Measurements from ENCODE around the gene FER1L5.

FER1L5 gene

DNA sequence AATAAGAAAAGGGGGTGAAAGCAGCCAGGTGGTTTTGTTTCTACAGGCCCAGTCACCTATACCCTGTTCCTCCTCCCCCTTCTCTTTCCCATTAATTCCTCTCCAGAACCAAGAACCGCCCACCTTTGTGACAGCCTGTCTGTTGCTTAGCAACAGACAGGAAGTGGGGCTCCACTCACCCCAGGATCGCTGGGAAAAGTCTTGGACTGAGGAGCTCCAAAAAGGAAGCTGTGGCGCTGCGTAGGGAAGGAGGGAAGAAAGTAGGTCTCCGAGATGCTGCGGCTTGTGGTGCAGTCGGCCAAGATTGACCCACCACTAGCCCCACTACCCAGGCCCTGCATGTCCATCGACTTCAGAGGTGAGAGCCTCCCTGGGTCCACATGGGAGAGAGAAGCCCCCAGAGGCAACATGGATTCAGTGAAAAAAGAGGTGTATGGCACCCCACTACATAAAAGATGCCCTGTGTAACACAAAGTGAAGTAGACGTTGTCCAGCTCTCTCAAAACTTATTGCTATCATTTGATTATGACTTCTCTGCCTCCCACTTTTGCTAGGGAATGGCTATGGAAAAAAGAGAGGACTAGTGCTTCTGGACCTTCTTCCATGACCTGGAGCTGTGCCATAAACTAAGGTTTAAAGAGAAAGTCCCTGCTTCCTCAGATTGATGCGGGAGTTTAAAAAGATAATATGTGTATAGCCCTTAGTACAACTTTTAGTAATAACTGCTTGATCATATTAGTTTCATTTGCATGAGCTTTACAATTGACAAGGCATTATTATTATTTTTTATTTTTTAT is at the start of gene FER1L5:
Gene FER1L5 (plus strand): TSS at position 201 of the 797 bp plus-strand sequence. CDS start 73 bp downstream, at position 274.
- no peak for DNase-seq

DNA sequence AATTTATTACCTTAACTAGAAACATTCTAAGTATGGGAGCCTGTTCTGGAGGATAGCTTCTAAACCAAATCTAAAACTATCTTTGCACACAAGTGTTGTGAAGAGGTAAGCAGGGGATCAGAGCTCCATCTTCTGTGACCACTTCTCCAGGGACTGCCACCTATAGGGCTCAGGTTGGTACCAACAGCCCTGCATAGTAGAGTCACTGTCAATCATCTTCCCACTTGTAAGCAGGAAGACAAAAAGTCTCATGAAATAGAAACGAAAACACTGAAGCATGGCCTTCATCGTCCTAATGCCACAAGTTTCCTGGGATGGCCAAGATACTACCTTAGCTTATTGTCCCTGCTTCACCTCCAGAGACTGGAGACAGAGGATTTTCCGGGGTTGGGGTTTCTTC is 48.3 kb upstream of the FER1L5 start:
- no peak for DNase-seq

DNA sequence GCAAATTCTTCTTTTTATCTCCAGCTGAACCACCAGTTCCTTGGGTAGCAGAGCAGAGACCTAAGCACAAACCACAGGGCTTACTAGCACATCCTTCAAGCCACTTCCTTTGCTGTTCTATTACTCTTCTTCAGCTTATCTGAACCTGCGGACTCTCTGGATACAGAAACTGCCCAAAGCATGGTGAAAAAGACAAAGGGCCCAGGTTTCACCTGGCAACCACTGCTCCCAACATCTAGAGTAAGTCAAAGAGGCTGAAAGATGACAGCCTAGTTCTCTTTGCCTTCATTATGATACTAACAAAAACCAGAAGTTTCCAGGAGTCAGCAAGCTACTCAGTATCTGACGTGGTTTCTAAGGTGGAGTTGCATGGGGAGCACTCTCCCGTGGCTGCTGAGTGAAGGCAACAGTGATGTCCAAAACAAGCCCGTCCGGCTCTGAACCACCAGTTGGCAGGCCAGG is 47.8 kb upstream of the FER1L5 start:
- no peak for DNase-seq

DNA sequence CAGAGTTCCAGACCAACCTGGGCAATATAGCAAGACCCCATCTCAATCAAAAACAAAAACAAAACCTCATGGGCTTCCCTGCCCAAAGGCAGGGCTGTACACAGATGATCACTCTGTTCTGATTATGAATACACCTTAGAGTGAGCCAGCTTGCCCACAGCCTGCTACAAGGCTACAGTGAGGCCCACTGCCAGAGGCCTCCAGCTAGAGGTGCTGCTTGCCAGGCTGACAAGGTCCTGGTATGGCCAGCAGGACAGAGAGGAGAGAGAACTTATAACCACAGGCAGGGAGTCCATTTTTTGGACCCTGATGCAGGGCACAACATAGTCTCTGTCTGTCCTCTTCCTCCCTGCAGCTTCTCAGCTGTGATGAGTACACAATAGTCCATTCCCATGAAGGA is 46.0 kb upstream of the FER1L5 start:
- DNase-seq = no peak

DNA sequence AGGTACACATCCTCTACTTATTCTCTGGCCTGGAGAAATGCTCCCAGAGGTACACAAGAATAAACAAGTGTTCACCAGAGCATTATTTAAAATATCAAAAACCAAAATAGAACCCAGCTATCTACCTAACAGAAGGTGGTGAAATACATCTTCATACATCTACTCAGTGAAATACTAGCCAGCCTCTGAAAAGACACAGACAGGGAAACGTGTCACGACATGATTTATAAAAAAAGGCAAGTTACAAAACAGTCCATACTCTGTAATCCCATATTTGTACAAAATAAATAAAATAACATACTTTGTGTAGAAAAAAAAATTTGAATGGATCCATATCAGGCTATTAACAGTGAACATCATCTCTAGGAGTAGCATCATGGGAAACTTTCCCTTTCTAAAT is 42.6 kb upstream of the FER1L5 start:
- DNase-seq = no peak

DNA sequence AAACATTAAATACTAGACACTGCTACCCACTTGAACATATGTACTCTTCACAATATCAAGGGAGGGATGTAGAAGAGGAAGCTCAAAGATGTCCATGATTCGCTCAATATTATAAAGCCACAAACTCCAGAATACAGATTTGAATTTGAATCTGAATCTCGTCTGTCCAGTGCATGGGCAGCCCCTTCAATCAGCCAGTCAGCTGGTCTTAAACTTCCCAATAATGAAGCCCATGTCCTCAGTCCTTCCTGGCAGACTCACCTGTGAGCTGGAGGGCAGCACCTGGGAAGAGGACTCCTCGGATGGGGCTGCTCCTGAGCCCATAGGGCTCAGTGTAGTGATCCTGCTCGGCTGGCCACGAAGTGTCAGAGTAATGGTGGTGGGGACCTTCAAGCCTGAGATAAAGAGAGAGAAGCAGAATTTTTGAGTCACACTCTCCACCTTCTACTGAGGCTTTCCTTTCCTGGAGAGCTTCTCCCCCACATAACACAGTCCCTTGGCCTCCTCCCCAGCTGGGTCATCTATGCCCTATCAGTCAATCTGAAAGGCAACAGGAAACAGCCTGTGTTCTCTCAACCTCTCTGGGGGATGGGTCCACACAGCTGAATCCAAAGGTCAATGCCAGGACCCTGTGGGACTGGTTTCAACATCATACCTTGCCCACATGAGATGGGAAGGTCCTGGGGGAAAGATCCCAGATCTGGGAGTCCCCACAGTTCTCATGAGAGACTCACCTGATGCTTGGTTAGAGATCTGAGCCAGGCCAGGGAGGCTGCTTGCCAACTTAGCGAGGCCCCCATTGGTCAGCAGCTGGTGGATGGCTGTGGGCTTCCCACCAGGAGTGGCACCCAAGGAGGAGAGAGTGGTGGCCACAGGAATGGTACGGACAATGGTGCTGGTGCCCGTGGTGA is 40.9 kb upstream of the FER1L5 start:
- no peak for DNase-seq

DNA sequence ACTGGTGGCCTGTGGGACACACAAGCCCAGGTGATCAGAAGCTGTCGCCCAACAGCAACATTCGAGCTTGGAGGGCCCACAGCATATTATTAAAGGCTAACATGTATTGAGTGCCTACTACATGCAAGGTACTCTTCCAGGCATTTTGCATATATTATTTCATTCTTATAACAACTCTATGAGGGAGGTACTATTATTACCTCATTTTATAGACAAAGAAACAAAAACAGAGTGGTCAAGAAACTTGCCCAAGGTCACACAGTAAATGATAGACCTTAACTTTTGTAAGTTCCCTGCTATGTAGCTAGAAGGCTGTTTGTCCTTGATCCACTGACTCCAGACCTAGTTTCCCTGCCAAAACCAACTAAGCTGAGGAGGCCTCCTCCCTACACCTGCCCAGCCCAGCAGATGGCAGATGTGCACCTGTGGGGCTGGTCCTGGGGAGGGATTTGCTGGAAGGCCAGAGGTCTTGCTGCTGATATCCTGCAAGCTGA is 40.2 kb upstream of the FER1L5 start:
- DNase-seq = no peak

DNA sequence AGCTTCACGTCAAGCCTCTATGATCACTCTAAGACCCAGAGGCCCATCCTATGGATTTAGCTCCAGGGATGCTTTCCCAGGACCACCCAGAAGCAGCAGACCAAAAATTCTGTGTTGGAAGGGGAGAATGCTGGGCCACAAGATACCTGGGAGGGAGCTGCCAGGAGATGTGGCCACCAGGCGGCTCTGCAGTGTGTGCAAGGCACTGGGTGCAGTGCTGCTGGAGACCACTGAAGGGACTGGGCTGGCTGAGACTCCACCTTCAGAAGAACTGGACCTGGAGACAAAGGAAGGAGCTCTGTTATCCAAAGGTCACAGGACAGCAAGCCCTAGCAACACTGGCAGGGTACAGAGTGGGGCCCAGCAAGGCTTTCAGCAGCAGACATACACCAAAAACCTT is 38.5 kb upstream of the FER1L5 start:
- no peak for DNase-seq

DNA sequence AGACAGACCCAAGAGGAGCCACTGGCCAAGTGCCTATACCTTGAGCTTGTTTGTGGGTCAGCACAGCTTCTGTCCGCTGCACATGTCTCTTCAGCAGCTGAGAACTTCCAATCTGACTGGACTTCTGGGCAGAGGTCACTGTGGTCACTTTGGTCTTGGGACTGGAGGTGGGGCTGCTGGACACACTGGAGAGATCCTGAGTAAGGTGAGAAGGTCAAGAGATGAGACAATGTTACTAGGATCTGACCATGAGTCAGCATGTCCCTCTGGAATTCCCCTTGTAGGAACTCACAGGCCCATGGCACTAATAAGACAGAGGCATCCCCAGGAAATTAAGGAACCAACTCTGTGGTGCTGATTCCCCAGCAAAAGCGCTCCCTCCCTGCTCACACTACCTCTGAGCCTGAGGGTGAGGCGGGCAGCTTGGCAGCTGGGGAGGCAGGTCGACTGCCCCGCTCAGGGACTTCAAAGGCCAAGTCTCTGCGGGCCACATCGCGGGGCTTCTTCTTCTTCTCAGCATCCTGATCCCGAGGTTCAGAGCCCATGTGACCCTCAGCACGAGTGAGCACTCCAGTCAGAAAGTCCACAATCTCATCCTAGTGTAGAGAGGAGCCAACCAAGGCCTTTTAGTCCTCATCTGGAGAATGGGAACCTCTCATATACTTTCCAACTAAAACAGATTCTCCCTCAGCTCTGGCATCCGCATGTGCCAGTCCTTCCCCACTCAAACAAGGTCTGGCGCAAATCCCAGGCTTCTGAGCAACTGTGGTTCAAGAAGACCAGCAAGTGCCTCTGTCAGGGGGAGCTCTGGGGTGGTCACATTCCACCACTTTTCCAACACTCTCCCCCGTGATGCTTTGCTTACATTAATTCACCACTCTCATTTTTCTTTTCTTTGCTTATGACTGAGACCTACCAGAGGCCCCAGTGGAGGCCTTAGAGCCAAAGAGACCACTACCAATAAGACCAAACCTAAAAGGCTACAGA is 33.8 kb upstream of the FER1L5 start:
- DNase-seq = no peak

DNA sequence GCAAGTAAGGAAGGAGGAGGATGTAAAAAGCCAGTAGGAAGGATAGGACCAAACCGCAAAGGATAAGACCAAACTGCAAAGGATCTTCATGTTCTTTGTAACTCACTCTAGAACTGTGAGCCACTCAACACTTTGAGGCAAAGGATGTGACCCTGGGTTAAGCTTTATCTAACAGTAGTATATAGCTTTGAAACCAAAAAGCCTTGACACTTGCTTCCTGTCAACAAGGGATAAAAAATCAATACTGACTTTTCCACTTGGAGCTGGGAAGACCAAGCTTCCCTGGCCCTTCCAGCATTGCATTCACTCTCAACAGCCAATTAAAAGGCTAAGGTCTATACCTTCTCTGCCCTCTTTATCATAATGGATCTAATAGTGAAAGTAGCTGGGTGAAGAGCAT is 26.4 kb upstream of the FER1L5 start:
- DNase-seq = no peak

DNA sequence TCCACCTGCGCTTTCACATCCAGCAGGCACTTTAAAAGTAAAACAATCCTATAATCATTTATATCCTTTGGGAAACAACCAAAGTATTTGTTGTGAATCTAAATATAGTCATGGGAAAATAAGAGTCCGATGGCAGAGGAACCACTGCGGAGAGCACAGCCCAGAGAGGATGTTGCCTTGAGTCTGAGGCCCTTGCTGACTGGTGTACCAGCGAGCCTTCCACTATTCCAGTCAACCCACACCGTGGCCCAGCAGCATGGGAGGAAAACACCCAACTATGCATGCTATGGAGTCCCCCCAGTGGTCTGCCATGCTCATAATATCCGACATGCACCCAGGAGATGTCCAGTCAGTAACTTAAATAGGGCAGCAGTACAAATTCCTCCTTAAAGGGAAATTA is 26.0 kb upstream of the FER1L5 start:
- DNase-seq = no peak

DNA sequence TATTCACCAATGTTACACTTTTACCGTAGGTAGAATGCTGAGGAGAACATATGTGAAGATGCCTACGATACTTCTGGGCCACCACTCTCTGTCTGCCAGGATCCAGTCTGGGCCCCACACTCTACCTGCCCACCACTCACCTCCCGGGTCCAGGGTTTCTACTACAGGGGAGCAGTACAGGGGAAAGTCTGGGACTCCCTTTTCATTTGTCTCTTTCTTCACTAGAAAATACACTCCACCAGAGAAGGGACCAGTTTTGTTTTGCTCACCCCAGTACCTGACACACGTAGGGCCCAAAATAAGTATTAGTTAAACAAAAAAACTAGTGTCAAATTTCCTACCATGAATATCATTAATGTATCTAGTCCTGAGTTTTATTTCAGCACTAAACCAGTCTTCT is 25.6 kb upstream of the FER1L5 start:
- no peak for DNase-seq

DNA sequence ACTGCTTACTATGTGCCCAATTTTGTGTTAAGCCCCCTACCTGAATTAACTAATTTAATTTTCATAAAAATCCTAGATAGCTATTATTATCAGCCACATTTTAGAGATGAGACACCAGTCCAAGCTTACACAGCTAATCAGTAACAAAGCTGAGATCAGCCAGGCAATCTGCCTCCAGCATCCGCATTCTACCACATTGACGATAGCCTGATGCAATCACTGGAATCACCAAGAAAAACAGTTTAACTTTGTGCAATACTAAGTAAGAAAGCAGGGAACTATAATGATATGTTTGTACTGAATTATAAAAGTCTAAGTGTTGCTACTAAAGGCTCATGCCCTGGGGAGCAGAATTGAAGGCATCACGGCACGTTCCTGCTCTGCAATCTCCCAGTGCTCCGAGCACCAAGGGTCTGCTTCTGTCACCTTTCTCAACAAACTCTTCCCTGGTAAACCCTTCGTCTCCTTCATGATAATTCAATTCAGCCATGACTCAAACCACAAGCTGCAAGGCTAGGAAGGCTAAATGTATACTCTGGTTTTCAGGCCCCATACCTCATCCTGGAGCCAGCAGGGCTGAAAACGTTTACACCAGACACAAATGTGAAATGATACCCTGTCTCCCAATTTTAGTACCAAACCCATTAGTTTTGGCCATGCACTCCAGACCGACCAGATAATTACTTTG is 23.8 kb upstream of the FER1L5 start:
- no peak for DNase-seq

DNA sequence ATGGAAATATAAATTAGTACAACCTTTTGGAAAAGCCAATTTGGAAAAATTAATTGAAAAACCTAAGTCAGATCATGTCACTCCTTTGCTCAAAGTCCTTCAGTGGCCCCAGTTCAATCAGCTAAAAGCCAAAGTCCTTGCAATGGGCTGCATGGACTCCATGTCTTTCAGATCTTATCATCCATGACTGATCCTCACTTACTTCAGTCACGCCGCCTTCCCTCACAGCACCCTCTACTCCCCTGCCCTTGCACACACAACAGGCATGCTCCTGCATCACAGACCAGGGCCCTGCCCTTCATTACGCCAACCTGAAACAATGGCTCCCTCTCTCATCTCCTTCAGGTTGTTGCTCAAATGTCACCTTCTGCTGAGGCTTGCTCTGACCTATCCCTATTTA is 20.0 kb upstream of the FER1L5 start:
- DNase-seq = no peak

DNA sequence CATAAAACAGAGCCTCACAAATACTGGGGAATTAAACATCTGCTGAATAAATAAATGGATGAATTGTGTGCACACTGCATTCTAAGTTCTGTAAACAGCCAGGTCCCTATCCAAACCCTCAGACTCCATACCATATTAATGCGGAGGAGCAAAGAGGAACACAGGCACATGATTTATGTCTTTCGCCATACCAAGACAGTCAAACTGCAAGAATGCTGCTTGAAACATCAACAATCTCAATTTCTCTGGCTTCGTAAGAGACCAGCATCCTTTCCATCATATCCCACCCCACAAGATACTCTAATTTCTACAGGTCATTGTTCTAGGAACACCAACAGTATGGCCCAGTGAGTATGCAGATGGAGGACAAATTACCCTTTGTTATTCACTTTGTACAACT is 19.4 kb upstream of the FER1L5 start:
- no peak for DNase-seq

DNA sequence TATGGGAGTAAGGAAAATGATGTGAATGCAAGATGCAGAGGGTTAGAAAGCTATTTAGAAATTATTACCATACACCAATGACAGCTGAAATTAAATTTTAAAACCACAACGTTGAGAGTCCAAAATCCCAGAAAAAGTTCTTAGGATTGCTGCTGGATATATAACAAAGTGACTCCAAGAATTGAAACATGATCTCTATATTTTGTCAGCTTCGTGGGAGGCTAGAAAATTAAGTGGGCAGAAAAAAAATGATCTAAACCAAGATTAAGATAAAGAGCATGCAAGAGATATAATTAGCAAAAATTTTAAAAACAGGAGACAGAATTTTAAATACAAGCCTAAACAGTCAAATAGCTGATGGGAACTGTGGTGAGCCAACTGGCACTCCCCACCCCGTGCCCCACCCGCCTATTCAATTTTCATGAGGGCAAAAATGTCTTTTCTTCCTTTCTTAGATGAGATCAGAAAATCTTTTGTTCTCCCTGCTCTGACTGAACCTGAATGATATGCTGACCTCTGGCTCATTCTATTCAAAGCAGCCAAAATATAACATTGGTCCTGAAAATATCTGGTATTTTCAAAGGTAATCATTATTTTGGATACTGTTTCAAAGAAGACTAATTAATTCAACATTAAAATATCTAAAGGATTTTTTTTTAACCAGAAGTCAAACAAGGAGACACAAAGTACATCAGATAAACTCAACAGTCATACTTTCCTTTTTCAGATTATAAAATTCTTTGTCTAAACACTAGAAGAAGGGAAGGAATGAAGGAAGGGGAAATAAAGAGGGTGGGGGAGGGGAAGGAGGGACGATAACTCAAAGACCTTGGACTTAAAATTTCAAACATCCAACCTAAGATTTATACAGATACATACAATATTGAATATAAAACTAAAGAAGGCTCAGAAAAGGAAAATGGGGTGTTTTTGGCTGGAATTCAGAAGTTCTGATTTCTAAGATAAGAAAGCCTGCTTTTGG is 16.7 kb upstream of the FER1L5 start:
- DNase-seq = no peak

DNA sequence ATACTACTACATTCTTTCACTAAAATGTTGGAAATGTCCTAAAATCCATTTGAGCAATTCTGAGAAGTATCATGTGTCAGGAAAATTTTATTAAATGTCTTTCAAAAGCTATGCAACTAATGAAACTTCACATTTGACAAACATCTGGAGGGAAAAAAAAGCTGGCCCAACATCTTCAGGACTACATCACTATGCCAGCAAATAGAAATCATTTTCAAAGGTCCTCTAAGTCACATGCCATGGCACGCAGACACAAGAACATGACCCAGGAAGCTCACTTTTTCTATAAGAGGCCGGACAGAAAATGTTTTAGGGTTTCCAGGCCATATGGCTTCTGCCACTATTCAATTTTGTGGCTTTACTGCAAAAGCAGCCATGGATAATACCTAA is 16.0 kb upstream of the FER1L5 start:
- DNase-seq = no peak

DNA sequence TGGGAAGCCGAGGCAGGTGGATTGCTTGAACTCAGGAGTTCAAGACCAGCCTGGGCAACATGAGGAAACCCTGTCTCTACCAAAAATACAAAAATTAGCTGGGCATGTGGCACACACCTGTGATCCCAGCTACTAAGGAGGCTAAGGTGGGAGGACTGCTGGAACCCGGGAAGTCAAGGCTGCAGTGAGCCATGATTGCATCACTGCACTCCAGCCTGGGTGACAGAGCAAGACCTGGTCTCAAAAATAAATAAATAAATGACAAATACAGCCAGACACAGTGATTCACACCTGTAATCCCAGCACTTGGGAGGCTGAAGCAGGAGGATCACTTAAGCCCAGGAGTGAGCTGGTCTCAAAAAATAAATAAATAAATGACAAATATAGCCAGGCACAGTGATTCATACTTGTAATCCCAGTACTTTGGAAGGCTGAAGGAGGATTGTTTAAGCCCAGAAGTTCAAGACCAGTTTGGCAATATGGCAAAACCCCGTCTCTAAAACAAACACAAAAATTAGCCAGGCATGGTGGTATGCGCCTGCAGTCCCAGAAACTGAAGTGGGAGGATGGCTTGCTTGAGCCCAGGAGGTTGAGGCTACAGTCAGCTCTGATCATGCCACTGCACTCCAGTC is 10.6 kb upstream of the FER1L5 start:
- DNase-seq = no peak

DNA sequence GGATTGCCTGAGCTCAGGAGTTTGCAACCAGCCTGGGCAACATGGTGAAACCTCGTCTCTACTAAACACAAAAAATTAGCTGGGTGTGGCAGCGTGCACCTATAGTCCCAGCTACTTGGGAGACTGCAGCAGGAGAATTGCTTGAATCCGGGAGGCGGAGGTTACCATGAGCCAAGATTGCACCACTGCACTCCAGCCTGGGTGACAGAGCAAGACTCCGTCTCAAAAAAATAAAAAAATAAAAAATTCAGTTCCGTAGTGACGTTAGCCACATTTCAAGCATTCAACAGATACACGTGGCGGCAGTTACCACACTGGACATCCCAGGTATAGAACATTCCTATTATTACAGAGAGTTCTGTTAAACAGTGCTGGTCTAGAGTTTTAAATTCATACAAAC is 8.9 kb upstream of the FER1L5 start:
- no peak for DNase-seq

DNA sequence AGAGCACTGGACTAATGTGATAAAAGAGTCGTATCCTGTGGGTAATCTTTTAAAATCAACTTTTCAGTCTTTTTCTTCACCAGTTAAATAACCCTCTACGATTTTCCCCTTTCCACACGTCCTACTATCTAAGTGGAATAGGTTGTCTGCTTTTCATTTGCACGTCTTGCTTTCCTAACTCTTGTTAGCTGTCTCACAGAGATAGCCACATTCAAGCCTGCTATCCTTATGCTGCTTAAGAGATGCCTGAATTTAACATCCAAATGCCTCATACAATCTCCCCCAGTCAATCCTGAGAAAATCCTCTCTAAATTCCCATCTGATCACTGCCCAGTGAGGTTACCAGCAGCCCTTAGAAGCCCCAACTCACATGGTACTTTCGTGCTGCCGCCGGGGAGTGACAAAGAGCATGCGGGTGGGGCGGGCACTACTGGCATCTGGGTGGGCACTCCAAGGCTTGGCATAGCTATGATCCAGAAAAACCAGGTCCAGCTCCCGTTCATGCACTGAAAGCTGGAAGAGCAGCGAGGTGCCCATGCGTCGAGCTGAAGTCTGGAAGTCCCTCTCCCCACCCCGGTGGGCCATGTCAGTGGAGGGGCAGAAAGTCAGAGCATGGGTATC is 5.9 kb upstream of the FER1L5 start:
- no peak for DNase-seq
